ES-I3 (cell line): Measurements from ENCODE around the gene EPB41L3.
"Not testable (repeated sequence)": the region's sequence is repeated elsewhere in the genome, so short reads cannot be mapped to it uniquely, and the experiment has no call there.

Source experiments
- H3K36me3 ChIP-seq: 2 replicates; pipeline ENCODE4 v1.6.1; 2013; ENCODE audit warnings: mild to moderate bottlenecking, low read length, control low read depth, moderate library complexity; ENCODE audit not compliant: insufficient read depth
- H3K4me1 ChIP-seq: 2 replicates; pipeline ENCODE4 v1.6.1; 2013; ENCODE audit warnings: mild to moderate bottlenecking, control low read depth, low read length; ENCODE audit not compliant: insufficient read depth
- H3K9ac ChIP-seq: 2 replicates; pipeline ENCODE4 v1.6.1; 2013; ENCODE audit warnings: low read depth, mild to moderate bottlenecking, low read length, moderate library complexity
- H3K9me3 ChIP-seq: 2 replicates; pipeline ENCODE4 v1.6.1; 2013; ENCODE audit warnings: mild to moderate bottlenecking, low read length, moderate library complexity; ENCODE audit not compliant: control insufficient read depth, insufficient read depth

EPB41L3 gene

DNA sequence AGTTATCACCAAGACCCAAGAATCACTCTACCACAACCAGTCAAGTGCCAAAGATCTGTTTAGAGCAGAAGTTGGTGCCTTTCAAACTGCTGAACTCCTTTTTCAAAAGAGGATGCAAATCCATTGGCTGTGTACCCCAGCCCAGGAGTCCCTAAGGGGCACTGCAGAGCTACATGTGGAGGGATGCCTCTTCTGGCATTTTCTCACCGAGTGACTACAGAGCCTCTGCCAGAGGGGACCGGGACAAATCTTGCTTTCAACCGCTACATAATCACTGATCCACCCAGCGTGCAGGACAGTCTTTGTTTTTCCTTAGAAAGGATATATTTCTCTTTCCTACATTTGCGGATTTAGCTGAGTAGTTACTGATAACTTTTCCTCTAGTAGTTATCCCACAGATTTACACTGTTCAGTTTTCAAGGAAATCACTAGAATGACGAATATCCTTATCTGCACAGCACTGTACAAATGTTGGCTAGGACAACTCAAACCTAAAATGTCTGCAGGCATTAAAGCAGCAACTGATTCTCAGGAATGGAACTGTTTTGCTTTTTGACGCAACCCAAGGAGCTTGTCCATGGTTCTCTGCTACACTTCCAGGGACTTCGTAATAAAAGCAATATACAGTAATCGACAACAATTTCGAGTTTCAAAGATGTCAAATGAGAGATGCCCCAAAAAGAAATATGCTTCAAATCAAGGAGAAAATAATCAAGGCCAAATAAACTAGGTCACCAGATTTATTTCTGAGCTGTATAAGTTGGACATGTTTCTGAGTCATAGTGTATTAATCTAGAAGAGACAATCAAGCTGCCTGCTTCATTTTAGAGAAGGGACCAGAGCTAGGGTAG, 24.1 kb downstream of the EPB41L3 start:
- Histone ChIP-seq H3K36me3 (no peaks in the 10 kb centered on the region), H3K9me3 (no peaks in the 10 kb centered on the region), H3K4me1 (no peaks in the 10 kb centered on the region), H3K9ac (no peak overlapping the region)

DNA sequence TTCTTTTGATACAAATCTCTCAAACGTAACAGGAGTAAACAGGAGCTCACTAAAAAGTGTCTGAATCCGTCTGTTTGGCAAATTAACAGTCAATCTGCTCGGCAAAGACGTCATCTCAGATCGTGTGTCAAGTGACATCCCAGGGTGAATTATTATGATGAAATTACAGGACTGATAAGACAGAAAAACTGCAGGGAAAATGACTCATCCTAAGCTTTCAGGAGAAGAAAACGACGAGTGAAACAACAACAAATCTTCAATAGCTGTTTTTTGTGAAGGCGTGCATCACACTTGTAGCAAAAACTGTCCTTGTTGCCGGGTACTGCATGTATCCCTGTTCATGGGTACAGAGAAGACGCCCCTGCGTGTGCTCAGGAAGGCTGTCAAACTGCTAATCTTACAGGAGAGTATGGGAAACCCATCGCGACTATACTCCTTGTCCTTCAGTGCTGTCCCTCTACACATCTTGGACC, 24.9 kb downstream of the EPB41L3 start:
- Histone ChIP-seq H3K4me1 (no peaks in the 10 kb centered on the region), H3K9ac (no peak overlapping the region), H3K36me3 (no peaks in the 10 kb centered on the region), H3K9me3 (no peaks in the 10 kb centered on the region)

DNA sequence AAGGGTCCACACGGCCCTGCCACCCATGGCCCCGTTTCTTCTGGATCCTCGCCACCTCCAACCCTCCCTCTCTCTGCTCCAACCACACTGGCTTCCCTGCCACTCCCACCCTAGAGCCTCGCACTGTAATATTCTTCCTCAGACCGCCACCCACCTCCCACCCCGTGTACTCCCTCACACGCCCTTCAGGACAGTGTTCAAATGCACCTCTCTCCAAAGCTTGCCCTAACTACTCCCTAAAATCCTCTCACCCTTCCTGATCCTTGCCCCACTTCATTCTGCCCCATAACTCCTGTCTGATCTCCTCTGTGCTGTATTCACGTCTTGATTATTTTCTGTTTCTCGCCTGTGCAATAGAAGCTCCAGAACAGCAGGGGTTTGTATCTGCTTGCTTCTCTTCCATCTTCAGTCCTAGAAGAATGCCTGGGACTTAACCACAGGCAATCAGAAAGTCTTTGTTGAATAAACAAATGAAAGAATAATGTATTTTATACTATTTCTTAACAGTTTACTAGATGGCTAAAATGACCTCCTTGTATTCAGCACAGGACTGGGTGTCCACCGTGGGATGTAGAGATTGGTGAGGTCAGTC, 25.5 kb downstream of the EPB41L3 start:
- Histone ChIP-seq H3K4me1 (no peaks in the 10 kb centered on the region), H3K9me3 (no peaks in the 10 kb centered on the region), H3K36me3 (no peaks in the 10 kb centered on the region), H3K9ac (no peak overlapping the region)

DNA sequence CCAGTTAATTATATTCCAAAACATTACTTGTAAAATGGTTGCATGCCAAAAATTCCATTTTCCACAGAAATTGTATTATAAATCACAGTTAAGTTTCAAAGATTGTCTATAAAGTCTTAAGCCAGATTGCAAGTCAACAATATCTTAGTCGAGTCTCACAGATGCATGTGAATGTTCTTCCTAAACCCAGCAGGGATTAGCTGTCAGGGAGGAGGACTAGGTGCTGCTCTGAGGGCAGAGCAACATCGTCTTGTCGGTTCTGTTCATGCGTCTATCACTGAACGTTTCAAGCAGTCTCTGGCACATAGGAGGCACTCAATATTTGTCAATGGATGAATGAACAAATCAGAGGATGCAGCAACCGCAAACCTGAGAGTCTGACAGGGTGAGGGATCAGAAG, 27.0 kb downstream of the EPB41L3 start:
- no peak overlapping the region for H3K9ac ChIP-seq
- H3K36me3 ChIP-seq = no peaks in the 10 kb centered on the region
- H3K4me1 ChIP-seq = peaks cover 6% of the 10 kb centered on the region; the same call in 1 of the 2 replicates
- H3K9me3 ChIP-seq = no peaks in the 10 kb centered on the region

DNA sequence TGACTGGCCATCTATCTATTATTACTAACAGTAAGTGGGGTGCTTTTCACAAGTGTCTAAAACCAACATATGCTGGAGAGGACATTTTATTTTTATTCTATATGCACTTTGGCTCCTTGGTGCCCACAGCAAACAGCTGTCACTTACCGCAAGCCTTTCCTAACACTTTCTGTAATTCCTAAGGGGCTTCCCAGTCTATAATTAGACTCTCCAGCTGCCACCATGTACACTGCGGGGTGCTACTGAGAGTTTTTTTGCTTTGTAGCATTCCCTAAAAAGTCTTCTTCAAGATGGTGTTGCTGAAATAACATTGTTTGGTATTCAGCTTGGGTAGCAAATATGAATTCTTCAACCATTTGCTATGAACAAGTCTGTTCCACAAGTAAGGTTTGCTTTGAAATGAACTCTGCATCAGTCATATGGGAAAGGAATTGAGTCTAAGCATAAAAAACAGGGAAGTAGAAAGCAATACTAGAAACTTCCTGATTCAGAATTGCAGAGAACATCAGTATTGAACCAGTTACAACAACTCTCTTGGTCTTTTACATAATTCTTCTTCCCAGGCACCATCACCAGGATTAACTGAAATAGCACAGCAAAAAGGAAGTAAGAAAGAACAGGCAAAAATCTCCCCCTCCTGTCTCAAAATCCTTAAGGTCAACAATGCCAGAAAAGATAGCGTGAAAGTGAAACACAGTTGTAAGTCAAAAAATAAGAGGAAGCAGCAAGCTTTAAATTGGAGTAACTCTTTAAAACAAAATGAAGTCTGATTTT, 28.6 kb downstream of the EPB41L3 start:
- H3K9ac ChIP-seq = no peak overlapping the region
- H3K4me1 ChIP-seq = peaks cover 6% of the 10 kb centered on the region; the same call in 1 of the 2 replicates
- H3K9me3 ChIP-seq = no peaks in the 10 kb centered on the region
- H3K36me3 ChIP-seq = no peaks in the 10 kb centered on the region

DNA sequence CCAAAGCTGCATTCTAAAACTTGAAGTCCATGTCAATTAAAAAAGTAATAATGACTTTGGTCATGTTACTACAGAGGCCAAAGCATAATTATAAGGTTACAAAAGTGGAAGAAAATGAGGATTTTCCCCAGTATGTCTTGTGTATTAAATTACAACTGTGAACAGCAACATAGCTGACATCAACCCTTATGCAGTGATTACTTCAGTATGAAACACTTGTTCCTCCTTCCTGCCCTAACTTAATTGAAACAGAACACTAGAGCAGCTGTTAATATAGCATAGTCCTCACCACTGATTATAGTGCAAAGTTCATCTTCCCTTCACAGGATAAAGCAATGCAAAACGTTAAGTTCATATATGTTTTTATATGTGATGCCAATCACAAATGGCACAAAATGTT, 29.9 kb downstream of the EPB41L3 start:
- no peak overlapping the region for H3K9ac ChIP-seq
- no peaks in the 10 kb centered on the region for H3K36me3 ChIP-seq
- H3K4me1 ChIP-seq = peaks cover 6% of the 10 kb centered on the region; the same call in 1 of the 2 replicates
- no peaks in the 10 kb centered on the region for H3K9me3 ChIP-seq

DNA sequence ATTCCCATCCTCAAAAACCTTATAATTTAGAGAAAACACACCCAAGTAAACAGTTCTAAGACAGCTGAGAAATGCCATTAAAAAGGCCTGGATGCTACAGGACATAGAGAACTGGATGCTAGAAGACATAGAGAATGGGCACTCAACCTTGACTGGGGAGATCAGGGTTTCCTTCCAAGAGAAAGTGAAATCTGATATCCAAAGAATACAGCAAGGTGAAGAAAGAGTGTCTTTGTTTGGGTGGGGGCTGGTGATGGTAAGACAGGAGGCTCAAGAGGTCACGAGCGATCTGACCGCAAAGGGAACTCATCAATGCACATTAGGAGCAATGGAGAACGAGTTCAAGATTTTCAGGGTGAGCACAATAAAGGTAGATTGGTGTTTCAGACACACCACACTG, 31.6 kb downstream of the EPB41L3 start:
- Histone ChIP-seq H3K9ac (no peak overlapping the region), H3K4me1 (peaks cover 6% of the 10 kb centered on the region; the same call in 1 of the 2 replicates), H3K36me3 (no peaks in the 10 kb centered on the region), H3K9me3 (no peaks in the 10 kb centered on the region)

DNA sequence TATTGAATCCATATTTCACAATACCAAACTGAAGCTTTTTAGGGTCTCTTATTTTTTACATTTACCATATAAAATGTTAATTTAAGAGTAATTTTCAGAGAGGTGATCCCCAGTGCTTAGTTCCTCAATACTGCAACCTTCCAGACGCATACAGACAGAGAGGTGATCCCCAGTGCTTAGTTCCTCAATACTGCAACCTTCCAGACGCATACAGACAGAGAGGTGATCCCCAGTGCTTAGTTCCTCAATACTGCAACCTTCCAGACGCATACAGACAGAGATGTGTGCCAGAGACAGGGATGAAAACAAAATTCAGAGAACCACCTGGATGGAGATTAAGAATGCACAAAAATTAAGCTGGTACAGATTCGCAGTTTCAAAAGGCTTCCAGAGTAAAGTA, 32.3 kb downstream of the EPB41L3 start:
- H3K9ac ChIP-seq, H3K36me3 ChIP-seq, H3K4me1 ChIP-seq, H3K9me3 ChIP-seq: not testable (repeated sequence)

DNA sequence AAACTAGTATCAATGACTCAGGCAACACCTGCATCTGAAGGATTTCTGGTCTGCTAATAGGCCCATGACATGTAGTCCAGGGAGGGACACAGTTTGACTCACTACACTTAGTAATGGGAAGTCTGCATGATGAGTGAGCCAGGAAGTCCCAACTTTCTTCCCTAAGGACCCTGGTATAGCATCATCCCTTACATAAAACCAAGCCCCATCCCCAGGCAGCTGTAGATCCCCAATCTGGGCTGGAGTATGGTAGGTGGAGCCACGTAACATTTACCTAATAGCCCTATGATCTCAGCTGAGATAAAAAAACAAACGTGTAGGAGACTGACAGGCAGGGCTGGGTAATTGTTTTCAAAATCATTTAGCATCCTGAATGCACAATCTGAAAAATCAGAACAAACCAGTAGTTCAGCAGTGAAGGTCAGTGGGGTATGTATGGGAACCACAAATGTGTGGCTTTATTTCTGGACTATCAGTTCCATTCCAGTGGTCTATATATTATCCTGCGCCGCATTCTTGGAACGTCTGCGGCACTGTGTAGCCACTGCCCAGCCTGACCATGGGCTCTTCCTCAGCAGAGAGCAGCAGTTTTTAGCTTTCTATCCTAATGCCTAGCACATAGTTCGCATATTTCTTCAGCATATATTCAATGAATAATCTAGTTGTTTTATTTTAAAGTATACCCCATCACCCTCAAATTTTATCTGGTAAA, 33.5 kb downstream of the EPB41L3 start:
- Histone ChIP-seq H3K36me3 (no peaks in the 10 kb centered on the region), H3K4me1 (peaks cover 6% of the 10 kb centered on the region; the same call in 1 of the 2 replicates), H3K9ac (no peak overlapping the region), H3K9me3 (no peaks in the 10 kb centered on the region)

DNA sequence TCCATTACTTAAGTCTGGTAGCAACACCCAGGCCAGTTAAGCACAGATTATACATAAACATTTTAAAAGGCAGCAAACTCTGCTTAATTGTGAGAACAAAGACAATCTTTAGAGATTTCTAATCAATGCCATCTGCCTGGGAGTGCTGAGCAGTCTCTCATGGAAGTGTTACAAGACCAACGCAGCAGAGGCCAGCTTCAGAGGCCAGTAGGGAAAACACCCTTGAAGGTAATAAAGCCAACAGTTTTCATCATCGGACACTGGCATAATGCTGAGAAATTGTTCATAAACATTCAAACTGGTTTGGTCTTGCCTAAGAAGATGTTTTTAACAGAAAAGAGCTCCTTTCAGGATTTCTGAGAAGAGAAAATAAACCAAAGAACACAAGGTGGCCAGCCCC, 35.0 kb downstream of the EPB41L3 start:
- peaks cover 6% of the 10 kb centered on the region; the same call in 1 of the 2 replicates for H3K4me1 ChIP-seq
- H3K9ac ChIP-seq = no peak overlapping the region
- no peaks in the 10 kb centered on the region for H3K36me3 ChIP-seq
- no peaks in the 10 kb centered on the region for H3K9me3 ChIP-seq

DNA sequence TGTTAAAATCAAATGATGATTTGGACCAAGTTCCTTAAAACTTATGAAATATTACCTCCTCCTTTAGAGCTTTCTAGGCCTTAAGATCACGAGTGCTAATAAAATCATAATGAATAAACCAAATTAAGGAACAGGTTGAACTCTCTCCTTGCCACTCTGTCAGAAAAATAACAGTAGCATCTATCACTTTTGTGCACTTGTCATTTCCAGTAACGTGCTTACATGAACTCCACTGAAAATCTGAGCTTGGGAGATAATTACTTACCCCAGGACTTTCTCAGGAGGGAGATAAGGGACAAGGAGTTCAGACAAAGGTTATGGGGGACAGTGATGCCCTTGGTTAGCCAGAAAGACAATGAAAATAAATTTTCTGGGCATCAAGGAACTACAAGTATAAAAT, 36.0 kb downstream of the EPB41L3 start:
- Histone ChIP-seq H3K9me3 (no peaks in the 10 kb centered on the region), H3K4me1 (peaks cover 6% of the 10 kb centered on the region; the same call in 1 of the 2 replicates), H3K36me3 (no peaks in the 10 kb centered on the region), H3K9ac (no peak overlapping the region)

DNA sequence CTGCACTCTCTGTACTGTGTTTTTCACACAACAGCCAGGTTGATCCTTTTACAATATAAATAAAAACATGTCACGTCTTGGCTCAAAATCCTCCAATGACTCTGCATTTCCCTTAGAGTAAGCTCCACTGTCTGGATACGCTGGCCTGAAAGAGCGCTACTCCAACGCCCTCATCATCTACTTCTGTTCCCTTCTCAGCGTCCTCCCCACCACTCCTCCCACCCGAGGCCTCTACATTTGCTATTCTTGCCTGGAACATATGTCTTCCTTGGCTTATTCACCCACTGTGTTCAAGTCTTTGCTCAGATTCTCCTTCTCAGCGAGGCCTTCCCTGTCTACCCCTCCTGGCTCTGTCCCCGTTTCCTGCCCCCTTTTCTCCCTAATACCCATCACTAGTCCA, 37.6 kb downstream of the EPB41L3 start:
- Histone ChIP-seq H3K9ac (no peak overlapping the region), H3K36me3 (no peaks in the 10 kb centered on the region), H3K4me1 (no peaks in the 10 kb centered on the region), H3K9me3 (no peaks in the 10 kb centered on the region)

DNA sequence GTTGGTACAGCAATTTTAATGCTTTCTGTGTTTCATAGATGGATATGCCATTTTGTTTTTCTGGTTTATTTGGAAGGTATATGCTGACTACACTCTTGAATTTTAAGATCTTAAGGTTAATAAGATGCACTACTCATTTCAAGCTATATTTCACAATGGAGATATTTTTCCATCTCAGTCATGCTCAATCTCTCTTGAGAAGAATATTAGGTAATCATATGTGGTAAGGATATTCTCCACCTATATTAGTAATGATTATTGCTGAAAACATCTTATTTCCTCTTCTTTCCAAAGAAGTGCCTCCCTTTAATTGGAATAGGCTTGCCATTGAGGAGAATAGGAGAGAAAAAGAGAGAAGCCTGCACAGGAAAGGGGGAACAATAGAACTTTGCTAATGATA, 40.1 kb downstream of the EPB41L3 start:
- no peak overlapping the region for H3K9ac ChIP-seq
- no peaks in the 10 kb centered on the region for H3K36me3 ChIP-seq
- no peaks in the 10 kb centered on the region for H3K4me1 ChIP-seq
- H3K9me3 ChIP-seq = no peaks in the 10 kb centered on the region
